GM23338 (cell line): ENCODE results near the gene PIGH.

Experiments
- CTCF ChIP-seq, 2 experiments: fragments of 200-600 bp in 1 of 2; sonication (generic) in 1 of 2; conservative IDR thresholded peaks; 2 replicates each; pipeline versions ENCODE4 v1.5.1 to v1.6.1; 2016 to 2017; ENCODE audit warnings: antibody characterized with exemption in 2 of 2, low read depth in 2 of 2, mild to moderate bottlenecking in 2 of 2, moderate library complexity in 1 of 2
- EZH2phosphoT487 ChIP-seq: fragments of 200-600 bp; sonication (generic); IDR thresholded peaks from one replicate; pipeline ENCODE4 v1.8.1; 2018; ENCODE audit warnings: antibody characterized with exemption; ENCODE audit not compliant: unreplicated experiment
- TF ChIP-seq, protein P1 (sequence below): IDR thresholded peaks from one replicate; pipeline ENCODE4 v1.6.1; 2018; ENCODE audit warnings: antibody characterized with exemption; ENCODE audit not compliant: unreplicated experiment

- TF ChIP-seq CTCF (conservative IDR thresholded peaks at IDR 0.05; ENCODE audit: low read depth in 2 of 2) (no peak), EZH2phosphoT487 (no peak)
- TF ChIP-seq, protein P1, sequence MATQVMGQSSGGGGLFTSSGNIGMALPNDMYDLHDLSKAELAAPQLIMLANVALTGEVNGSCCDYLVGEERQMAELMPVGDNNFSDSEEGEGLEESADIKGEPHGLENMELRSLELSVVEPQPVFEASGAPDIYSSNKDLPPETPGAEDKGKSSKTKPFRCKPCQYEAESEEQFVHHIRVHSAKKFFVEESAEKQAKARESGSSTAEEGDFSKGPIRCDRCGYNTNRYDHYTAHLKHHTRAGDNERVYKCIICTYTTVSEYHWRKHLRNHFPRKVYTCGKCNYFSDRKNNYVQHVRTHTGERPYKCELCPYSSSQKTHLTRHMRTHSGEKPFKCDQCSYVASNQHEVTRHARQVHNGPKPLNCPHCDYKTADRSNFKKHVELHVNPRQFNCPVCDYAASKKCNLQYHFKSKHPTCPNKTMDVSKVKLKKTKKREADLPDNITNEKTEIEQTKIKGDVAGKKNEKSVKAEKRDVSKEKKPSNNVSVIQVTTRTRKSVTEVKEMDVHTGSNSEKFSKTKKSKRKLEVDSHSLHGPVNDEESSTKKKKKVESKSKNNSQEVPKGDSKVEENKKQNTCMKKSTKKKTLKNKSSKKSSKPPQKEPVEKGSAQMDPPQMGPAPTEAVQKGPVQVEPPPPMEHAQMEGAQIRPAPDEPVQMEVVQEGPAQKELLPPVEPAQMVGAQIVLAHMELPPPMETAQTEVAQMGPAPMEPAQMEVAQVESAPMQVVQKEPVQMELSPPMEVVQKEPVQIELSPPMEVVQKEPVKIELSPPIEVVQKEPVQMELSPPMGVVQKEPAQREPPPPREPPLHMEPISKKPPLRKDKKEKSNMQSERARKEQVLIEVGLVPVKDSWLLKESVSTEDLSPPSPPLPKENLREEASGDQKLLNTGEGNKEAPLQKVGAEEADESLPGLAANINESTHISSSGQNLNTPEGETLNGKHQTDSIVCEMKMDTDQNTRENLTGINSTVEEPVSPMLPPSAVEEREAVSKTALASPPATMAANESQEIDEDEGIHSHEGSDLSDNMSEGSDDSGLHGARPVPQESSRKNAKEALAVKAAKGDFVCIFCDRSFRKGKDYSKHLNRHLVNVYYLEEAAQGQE, result no peak
These were observed 55.5 kb downstream of the PIGH start for GRCh38 chr14:67544590-67544989.
